Lung (tissue), 12 donors: Measurements from ENCODE around the gene GGNBP2. TPM values are rescaled to one million over a fixed set of nuclear protein-coding genes. Genes with fewer than 3 reads are reported as not detected.
"Not testable (repeated sequence)": the region's sequence is repeated elsewhere in the genome, so short reads cannot be mapped to it uniquely, and the experiment has no call there.

Source experiments
- ATAC-seq: fragments of 200-7000 bp; cut with Tn5 transposase; one replicate; pipeline ENCODE4 v1.9.1; 2020; ENCODE audit warnings: moderate number of reproducible peaks; ENCODE audit not compliant: insufficient read depth, low FRiP score
- DNase-seq, 3 donors: peaks; one replicate each; pipeline ENCODE4 v3.0.0-alpha.2; 2013 to 2017
- H3K27ac ChIP-seq, 2 donors: one replicate each; pipeline ENCODE4 v1.5.1; 2013; ENCODE audit warnings: mild to moderate bottlenecking in 2 of 2, moderate library complexity in 2 of 2, control low read depth in 1 of 2, inconsistent platforms in 1 of 2, low read depth in 1 of 2, low read length in 1 of 2
- H3K27me3 ChIP-seq, 3 donors: one replicate each; pipeline ENCODE4 v1.5.1; 2013; ENCODE audit warnings: low read length in 2 of 3; ENCODE audit not compliant: control insufficient read depth in 3 of 3, insufficient read depth in 3 of 3
- H3K36me3 ChIP-seq, 4 donors: one replicate each; pipeline ENCODE4 v1.5.1; 2013; ENCODE audit warnings: low read length in 4 of 4, mild to moderate bottlenecking in 1 of 4, moderate library complexity in 1 of 4; ENCODE audit not compliant: control insufficient read depth in 4 of 4, insufficient read depth in 4 of 4
- H3K4me1 ChIP-seq, 5 donors: one replicate each; pipeline ENCODE4 v1.5.1; 2013; ENCODE audit warnings: low read length in 5 of 5, mild to moderate bottlenecking in 2 of 5, moderate library complexity in 1 of 5; ENCODE audit not compliant: control insufficient read depth in 5 of 5, insufficient read depth in 5 of 5
- H3K4me3 ChIP-seq: one replicate; pipeline ENCODE4 v1.5.1; 2013; ENCODE audit warnings: mild to moderate bottlenecking, control low read depth, moderate library complexity
- H3K9ac ChIP-seq, 2 donors: one replicate each; pipeline ENCODE4 v1.5.1; 2013; ENCODE audit warnings: low read length in 2 of 2, control low read depth in 1 of 2; ENCODE audit not compliant: insufficient read depth in 1 of 2
- H3K9me3 ChIP-seq, 4 donors: one replicate each; pipeline ENCODE4 v1.5.1; 2013; ENCODE audit warnings: low read length in 3 of 4, mild to moderate bottlenecking in 1 of 4, moderate library complexity in 1 of 4; ENCODE audit not compliant: control insufficient read depth in 4 of 4, insufficient read depth in 3 of 4
- WGBS, 2 donors: extraction: QIAGEN DNeasy Blood & Tissue Kit; methylation state at CpG; one replicate each; pipeline ENCODE4 v1.1.7; 2013; 5-methylcytosine and 5-hydroxymethylcytosine counted together
- polyA plus RNA-seq, 2 donors: library from polyadenylated mRNA; stranded (reverse); fragments of 200-250 nt; gene quantifications; one replicate each; pipeline ENCODE4 v1.2.1, GENCODE V29; 2013
- total RNA-seq, 2 donors: library from RNA; depleted of rRNA in 1 of 2; stranded (reverse); fragments of >200 nt in 1 of 2; gene quantifications; one replicate each; pipeline ENCODE4 v1.2.1, GENCODE V29; 2014 to 2021
- TF ChIP-seq, protein P1 (sequence below): IDR thresholded peaks from 2 replicates; pipeline ENCODE4 v1.5.1; 2012; ENCODE audit warnings: mild to moderate bottlenecking; ENCODE audit errors: control extremely low read depth, extremely low read depth
- donor health status: control.
- donor health status: control.
- donor health status: Bipolar disorder and iron deficiency.
- donor health status: healthy.
- donor health status: DM: yes; HTN: yes; CAD: no.

The GGNBP2 gene
- total and polyA plus RNA-seq, 4 donors: 40.0 to 86.7 (median 58.5) TPM

DNA sequence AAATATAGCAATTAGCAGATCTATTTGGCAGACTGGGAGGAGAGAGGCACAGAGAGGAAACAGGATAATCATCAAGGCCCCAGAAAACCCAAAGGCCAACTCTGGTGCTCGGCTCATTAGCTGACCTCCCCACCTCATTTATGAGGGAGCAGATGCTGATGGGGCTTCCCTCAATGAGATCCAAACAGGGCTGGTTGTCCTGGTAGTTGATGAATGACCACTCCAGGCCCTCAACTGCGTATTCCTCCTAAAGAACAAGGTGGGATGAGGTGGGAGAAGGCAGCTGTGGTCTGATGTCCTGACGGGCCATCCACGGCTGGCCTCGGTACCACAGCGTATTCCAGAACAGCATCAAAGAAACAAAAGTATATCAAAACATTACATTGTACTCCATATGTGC is 37.5 kb upstream of the GGNBP2 start:
- H3K36me3 ChIP-seq: peaks cover 3 to 47% (median 22%) of the 10 kb centered on the region in 4 donors
- no peak overlapping the region for H3K4me3 ChIP-seq
- no peak overlapping the region for H3K9ac ChIP-seq
- H3K9me3 ChIP-seq: no peaks in the 10 kb centered on the region
- H3K27ac ChIP-seq: no peak overlapping the region
- no peak for ATAC-seq
- no peaks in the 10 kb centered on the region for H3K27me3 ChIP-seq
- H3K4me1 ChIP-seq: no peaks in the 10 kb centered on the region
- no peak for DNase-seq
- 88 to 95% methylated on average over 6 of the region's 6 CpGs for WGBS, 2 donors
- TF ChIP-seq, protein P1, sequence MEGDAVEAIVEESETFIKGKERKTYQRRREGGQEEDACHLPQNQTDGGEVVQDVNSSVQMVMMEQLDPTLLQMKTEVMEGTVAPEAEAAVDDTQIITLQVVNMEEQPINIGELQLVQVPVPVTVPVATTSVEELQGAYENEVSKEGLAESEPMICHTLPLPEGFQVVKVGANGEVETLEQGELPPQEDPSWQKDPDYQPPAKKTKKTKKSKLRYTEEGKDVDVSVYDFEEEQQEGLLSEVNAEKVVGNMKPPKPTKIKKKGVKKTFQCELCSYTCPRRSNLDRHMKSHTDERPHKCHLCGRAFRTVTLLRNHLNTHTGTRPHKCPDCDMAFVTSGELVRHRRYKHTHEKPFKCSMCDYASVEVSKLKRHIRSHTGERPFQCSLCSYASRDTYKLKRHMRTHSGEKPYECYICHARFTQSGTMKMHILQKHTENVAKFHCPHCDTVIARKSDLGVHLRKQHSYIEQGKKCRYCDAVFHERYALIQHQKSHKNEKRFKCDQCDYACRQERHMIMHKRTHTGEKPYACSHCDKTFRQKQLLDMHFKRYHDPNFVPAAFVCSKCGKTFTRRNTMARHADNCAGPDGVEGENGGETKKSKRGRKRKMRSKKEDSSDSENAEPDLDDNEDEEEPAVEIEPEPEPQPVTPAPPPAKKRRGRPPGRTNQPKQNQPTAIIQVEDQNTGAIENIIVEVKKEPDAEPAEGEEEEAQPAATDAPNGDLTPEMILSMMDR: no peak

DNA sequence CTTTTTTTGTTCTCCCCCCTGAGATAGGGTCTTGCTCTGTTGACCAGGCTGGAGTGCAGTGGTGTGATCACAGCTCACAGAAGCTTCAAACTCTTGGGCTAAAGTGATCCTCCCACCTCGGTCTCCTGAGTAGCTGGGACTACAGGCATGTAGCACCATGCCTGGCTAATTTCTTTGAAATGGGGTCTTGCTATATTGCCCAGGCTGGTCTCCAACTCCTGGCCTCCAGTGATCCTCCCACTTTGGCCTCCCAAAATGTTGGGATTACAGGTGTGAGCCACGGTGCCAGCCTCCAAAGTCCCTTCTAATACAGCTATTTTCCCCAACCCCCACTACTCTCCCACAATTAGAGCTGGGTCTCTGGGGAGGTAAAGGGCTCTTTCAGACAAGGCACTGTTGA is 36.3 kb upstream of the GGNBP2 start:
- 94 to 100% methylated on average over 2 of the region's 2 CpGs for WGBS, 2 donors
- H3K36me3 ChIP-seq: peaks cover 3 to 45% (median 20%) of the 10 kb centered on the region in 4 donors

DNA sequence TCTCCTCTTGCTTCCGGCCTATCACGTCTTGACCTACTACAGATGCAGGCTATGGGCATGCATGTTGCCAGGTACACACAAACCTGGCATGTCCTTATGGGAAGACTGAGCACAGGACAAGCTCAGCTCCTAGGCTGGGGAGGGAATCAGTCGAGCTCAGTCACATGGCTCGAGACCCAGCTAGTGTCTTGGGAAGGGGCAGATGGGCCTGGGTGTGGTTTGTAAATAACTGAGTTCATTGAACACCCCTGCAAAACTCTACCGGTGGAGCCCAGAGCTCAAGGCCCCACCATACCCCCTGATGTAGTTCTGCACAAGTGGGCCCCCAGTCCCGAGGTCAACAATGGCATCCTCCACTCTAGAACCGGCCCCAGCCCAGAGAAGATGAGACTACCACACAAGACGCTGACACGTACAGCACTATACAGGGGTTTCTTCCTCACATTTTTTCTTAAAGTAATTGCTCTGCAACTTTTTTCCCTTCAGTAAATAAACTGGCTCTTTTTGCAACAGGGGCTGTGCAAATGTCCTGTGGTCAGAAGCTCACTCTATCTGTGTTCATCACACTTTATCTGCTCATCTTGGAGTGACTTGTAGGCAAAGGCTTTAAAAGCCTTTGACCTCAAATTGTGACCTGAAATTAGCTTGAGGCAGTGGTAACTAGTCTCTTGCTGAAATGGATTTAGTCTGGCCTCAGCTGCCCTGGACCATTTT is 35.3 kb upstream of the GGNBP2 start:
- no peak for DNase-seq

More for the DNA sequence above, 36.3 kb upstream of the GGNBP2 start:
- H3K9me3 ChIP-seq, H3K27ac ChIP-seq, H3K4me1 ChIP-seq, ATAC-seq, H3K4me3 ChIP-seq, H3K9ac ChIP-seq, DNase-seq, H3K27me3 ChIP-seq: not testable (repeated sequence)

DNA sequence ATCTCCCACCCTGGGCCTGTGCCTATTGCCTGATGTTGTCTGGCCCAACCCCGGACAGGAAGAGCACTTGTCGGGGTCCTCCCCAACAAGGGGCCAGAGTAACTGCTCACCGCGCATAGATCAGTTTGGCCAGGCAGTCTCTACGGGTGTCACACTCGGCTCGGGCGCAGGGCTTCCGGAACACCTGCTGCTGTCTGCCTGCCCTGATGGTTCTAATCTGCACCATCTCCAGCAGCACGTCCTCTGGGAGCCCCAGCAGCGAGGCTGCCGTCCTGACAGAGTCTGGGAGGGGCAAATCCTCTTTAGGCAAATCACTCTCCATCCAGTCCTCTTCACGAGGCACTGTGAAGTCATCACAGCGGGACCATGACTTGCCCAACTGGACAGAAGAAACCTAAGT is 34.1 kb upstream of the GGNBP2 start:
- Histone ChIP-seq H3K9me3 (no peaks in the 10 kb centered on the region), H3K27ac (no peak overlapping the region), H3K4me1 (no peaks in the 10 kb centered on the region), H3K36me3 (peaks cover 0 to 46% (median 11%) of the 10 kb centered on the region in 4 donors), H3K9ac (no peak overlapping the region), H3K4me3 (no peak overlapping the region), H3K27me3 (no peaks in the 10 kb centered on the region)
- DNase-seq (no peak), ATAC-seq (no peak)
- WGBS, 2 donors: 90 to 91% methylated on average over 14 of the region's 14 CpGs
- TF ChIP-seq, protein P1: no peak

More for the DNA sequence above, 35.3 kb upstream of the GGNBP2 start:
- WGBS, 2 donors: 94 to 98% methylated on average over 9 of the region's 9 CpGs
- H3K27me3 ChIP-seq: no peaks in the 10 kb centered on the region
- H3K36me3 ChIP-seq: peaks cover 3 to 46% (median 11%) of the 10 kb centered on the region in 4 donors
- ATAC-seq: no peak
- TF ChIP-seq, protein P1: no peak
- H3K4me1 ChIP-seq: no peaks in the 10 kb centered on the region
- H3K9me3 ChIP-seq: no peaks in the 10 kb centered on the region
- H3K9ac ChIP-seq: no peak overlapping the region
- no peak overlapping the region for H3K4me3 ChIP-seq
- H3K27ac ChIP-seq: no peak overlapping the region
